Panc1 (cell line): ENCODE measurements around the gene MYO18A.

Source experiments
- CTCF ChIP-seq: fragments of 450-650 bp; IDR thresholded peaks from 2 replicates; pipeline ENCODE4 v1.5.1; 2017; ENCODE audit warnings: mild to moderate bottlenecking
- REST ChIP-seq, 2 experiments: IDR thresholded peaks; 2 replicates each; pipeline ENCODE4 v1.6.1; 2011 to 2012; ENCODE audit warnings: low read depth in 2 of 2, control low read depth in 1 of 2, low read length in 1 of 2, mild to moderate bottlenecking in 1 of 2, moderate library complexity in 1 of 2; ENCODE audit not compliant: insufficient read depth in 1 of 2

DNA sequence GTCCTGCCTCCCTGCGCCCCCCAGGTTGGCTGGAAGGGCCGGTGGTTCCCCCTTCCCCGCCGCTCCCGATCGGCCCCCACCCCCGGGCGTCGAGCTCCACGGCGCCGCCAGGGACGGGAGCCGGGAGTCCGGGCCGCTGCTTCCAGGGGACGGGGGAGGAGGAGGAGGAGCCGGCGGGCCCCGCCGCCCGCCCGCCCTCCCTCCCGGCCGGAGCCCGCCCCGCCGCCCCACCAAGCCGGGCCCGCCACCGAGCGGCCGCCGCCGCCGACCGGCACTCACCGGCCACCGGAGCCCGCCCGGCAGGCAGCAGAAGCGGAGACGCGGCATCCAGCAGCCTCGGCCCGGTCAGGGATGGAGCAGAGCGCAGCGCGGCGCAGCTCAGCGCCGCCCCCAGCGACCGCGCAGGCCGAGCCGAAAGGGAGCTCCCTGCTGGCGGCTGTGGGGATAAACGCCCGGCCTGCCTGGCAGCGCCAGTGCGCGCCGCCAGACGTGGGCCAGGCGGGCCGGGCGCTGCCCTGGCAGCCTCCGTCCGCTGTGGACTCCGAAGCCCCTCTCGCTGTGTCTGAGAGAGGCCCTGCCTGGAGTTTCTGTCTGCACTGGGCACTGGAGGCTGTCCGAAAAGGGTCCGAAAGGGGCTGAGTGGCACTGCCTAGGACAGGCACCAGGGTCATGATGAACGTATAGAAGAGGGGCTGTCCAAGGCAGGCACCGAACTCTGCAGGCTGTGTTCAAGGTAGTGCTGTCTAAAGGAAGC is at the start of gene MYO18A:
- TF ChIP-seq REST (IDR thresholded peaks at IDR 0.05; ENCODE audit: insufficient read depth in 1 of 2, low read depth in 2 of 2, low read length in 1 of 2) (peak in 1 of 2 experiments; percentile 72; a peak in 1 of 4 replicates), CTCF (peak; percentile 94)
